ACC112 (cell line): ENCODE data around the gene PTBP3.
A peak's percentile ranks its signal among the peaks of the same experiment; 100 is the strongest.

Source experiments
- H2AFZ ChIP-seq: fragments of 200-600 bp; sonication (generic); one replicate; pipeline ENCODE4 v1.6.0; 2017; ENCODE audit warnings: antibody characterized with exemption, low read length; ENCODE audit not compliant: unreplicated experiment
- H3K27ac ChIP-seq: fragments of 200-600 bp; sonication (generic); 2 replicates; pipeline ENCODE4 v1.5.1; 2014; ENCODE audit warnings: low read depth, mild to moderate bottlenecking, antibody characterized with exemption, low read length, moderate library complexity
- H3K27me3 ChIP-seq: fragments of 200-600 bp; sonication (generic); 2 replicates; pipeline ENCODE4 v1.6.1; 2014; ENCODE audit warnings: mild to moderate bottlenecking, antibody characterized with exemption, low read length, moderate library complexity, mixed read lengths; ENCODE audit not compliant: insufficient read depth
- H3K36me3 ChIP-seq: fragments of 200-600 bp; sonication (generic); 2 replicates; pipeline ENCODE4 v1.6.1; 2016; ENCODE audit warnings: mild to moderate bottlenecking, antibody characterized with exemption, low read length, moderate library complexity, mixed read lengths; ENCODE audit not compliant: insufficient read depth
- H3K4me1 ChIP-seq: fragments of 200-600 bp; sonication (generic); one replicate; pipeline ENCODE4 v1.6.1; 2016; ENCODE audit warnings: low read length, mixed read lengths; ENCODE audit not compliant: insufficient read depth, unreplicated experiment, control insufficient read depth
- H3K4me3 ChIP-seq: fragments of 200-600 bp; sonication (generic); 2 replicates; pipeline ENCODE4 v1.5.1; 2014; ENCODE audit warnings: mild to moderate bottlenecking, low read depth, low read length
- H3K79me2 ChIP-seq: fragments of 200-600 bp; sonication (generic); one replicate; pipeline ENCODE4 v1.6.0; 2016; ENCODE audit warnings: low read length; ENCODE audit not compliant: control insufficient read depth, unreplicated experiment, insufficient read depth

The PTBP3 gene

DNA sequence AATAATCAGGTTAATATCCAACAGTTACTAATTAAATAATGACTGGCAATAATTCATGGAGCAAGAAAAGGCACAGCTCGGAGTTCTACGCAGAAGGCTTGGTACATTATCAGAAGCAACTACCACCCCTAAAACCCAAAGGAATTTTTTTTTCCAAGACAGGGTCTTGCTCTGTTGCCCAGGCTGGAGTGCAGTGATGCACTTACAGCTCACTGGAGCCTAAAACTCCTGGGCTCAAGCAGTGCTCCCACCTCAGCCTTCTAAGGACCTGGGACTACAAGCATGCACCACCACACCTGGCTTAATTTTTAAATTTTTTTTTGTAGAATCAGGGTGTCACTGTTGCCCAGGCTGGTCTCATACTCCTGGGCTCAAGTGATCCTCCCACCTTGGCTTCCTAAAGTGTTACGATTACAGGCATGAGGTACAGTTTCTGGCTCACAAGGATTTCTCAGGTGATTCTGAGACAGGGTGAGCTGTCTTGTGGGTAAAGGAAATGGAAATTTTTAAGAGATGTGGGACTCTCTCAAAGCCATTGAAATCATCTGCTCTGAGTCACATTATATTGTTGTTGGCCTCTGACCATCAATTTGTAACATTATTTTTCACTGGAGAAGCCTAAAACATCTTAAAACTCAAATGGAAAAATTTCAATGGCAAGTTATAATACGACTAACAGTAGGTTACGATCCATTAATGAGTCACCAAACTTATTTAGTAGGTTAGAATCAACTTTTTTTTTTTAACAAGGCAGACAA, 26.8 kb upstream of the PTBP3 start:
- H3K27ac ChIP-seq = peak overlapping the region; percentile 56; the same call in 1 of the 2 replicates
- H3K4me1 ChIP-seq = peaks cover 11% of the 10 kb centered on the region
- no peaks in the 10 kb centered on the region for H3K36me3 ChIP-seq
- no peaks in the 10 kb centered on the region for H3K79me2 ChIP-seq
- no peaks in the 10 kb centered on the region for H3K27me3 ChIP-seq
- no peak overlapping the region; the same call in 1 of the 2 replicates for H3K4me3 ChIP-seq
- H2AFZ ChIP-seq = no peak overlapping the region

DNA sequence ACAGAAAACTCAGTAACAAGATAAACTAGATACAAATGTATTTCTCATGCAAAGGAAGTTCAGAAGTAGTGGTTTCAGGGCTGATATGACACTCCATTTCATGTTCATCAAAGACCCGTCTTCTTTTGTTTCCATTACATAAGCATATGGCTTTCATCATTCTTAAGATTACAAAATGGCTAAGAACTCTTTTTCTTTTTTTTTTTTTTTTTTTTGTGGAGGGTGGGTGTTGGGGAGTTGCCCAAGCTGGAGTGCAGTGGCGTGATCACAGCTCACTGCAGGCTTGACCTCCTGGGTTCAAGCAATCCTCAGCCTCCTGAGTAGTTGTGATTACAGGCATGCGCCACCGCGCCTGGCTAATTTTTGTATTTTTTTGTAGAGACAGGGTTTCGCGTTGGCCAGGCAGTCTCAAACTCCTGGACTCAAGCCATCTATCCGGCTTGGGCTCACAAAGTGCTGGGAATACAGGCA, 22.0 kb upstream of the PTBP3 start:
- H3K4me1 ChIP-seq = peaks cover 7% of the 10 kb centered on the region
- no peak overlapping the region for H3K4me3 ChIP-seq
- no peaks in the 10 kb centered on the region for H3K79me2 ChIP-seq
- no peaks in the 10 kb centered on the region for H3K36me3 ChIP-seq
- no peak overlapping the region for H3K27ac ChIP-seq
- no peaks in the 10 kb centered on the region for H3K27me3 ChIP-seq
- no peak overlapping the region for H2AFZ ChIP-seq

DNA sequence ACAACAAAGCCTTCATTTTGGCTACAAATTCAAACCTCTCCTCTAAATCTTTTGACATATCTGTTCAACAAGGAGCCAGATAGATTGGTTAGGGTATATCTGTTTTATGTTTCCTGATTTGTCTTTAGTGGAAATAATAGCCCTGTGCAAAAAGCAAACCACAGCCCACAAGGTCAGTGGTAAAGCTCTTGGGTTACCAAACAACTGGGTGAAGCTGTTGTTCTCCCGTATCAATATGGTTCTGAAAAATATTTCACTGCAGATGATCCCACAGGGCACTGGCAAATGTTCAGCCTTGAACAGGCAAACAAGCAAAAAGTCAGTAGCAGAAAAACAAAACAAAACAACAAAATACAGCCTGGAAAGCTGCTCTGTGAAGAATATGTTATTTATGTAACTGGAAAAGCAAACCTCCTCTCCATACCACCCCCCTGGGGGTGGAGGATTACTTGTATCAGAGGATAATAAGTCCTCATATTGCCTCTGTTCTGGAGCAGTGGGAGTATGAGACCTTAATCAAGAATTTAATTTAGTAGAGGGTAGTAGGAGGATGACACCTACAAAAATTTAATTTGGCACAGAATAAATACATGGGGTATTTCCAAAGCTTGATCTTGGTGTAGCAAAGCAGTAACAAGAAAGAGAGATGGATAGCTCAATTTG, 20.8 kb upstream of the PTBP3 start:
- no peaks in the 10 kb centered on the region for H3K36me3 ChIP-seq
- H3K27ac ChIP-seq = no peak overlapping the region
- no peaks in the 10 kb centered on the region for H3K27me3 ChIP-seq
- H3K4me1 ChIP-seq = no peaks in the 10 kb centered on the region
- no peak overlapping the region for H3K4me3 ChIP-seq
- H2AFZ ChIP-seq = no peak overlapping the region
- H3K79me2 ChIP-seq = no peaks in the 10 kb centered on the region

DNA sequence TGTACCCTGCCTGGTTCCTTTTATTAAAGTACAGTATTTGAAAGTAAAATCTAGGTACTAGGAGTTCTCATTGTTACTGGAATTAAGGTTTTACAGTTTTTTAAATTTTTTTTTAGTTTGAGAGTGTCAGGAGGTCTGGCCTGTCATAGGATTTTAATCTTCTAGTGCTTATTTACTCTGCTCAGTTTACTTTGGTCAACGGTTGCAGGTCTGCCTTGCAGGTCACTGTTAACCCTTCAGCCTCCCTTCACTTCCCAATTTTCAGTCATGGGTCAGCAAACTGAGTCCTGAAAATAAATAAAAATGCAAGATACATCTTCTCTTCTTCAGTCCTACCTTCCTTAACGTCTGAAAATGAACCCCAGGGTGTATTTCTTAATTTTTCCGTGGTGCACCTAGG, 18.8 kb upstream of the PTBP3 start:
- Histone ChIP-seq H3K4me1 (no peaks in the 10 kb centered on the region), H3K27me3 (no peaks in the 10 kb centered on the region), H3K27ac (no peak overlapping the region), H3K4me3 (no peak overlapping the region), H2AFZ (no peak overlapping the region), H3K36me3 (no peaks in the 10 kb centered on the region), H3K79me2 (no peaks in the 10 kb centered on the region)

DNA sequence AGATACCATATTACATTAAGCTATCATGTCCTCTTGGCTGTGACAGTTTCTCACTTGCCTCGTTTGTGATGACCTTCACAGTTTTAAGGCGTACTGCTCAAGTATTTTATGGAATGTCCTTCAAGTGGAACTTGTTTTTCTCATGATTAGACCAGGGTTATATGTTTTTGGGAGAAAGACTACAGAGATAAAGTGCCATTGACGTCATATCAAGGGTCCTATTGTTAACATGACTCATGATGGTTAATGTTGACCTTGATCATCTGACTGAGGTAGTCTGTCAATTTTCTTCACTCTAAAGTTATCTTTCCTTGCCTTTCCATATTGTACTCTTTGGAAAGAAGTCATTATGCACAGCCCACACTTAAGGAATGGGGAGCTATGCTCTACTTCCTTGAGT, 17.8 kb upstream of the PTBP3 start:
- Histone ChIP-seq H3K36me3 (no peaks in the 10 kb centered on the region), H3K4me3 (no peak overlapping the region), H3K27ac (no peak overlapping the region), H3K79me2 (no peaks in the 10 kb centered on the region), H2AFZ (no peak overlapping the region), H3K4me1 (no peaks in the 10 kb centered on the region), H3K27me3 (no peaks in the 10 kb centered on the region)

DNA sequence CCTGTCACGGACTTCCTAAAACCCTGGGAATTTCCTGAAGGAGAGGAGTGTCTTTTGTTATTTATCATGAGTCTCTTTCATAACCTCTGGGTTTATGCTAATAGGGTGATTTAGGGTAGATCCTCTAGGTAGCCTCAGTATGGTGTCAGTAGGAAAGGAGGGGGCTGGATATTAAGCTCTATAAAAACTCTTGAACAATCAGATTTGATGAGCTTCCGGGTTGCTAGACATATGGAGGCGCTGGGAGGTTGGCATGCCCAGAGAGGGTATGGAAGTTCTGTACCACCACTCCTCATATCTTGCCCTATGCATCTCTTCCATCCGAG, 15.6 kb upstream of the PTBP3 start:
- Histone ChIP-seq H2AFZ (peak overlapping the region; percentile 95), H3K27me3 (no peaks in the 10 kb centered on the region), H3K79me2 (no peaks in the 10 kb centered on the region), H3K4me1 (no peaks in the 10 kb centered on the region), H3K27ac (no peak overlapping the region), H3K36me3 (no peaks in the 10 kb centered on the region), H3K4me3 (peak overlapping the region; percentile 76)

DNA sequence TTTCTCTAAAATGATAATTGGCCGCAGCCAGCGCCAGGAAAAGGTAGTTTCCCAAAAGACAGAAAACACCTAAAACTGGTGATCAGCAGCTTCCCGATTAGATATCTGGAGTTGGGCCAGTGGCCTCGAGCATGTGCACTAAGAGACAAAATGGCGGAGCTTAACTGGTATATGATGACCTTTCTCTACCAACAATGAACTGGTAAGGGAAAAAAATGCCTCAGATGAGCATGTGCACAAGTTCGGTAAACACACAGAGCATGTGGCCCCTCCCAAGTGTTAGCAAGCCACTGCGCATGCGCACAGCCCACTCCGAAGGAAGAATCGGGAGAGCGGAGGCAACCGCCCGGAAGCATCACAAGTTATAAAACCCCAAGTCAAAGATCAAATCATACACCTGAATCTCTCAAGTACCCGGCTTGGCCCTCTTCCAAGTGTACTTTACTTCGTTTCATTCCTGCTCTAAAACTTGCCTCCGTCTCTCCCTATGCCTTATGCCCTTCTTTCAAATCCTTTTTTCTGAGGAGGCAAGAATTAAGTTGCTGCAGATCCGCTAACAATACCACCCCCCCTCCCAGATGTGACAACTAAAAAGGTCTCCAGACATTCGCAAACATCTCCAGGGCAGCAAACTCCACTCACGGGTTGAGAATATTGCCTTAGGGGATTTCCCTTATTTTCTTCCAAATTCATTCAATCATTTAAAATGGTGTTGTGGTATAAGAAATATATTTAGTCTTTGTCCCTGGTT, 15.0 kb upstream of the PTBP3 start:
- Histone ChIP-seq H3K79me2 (no peaks in the 10 kb centered on the region), H3K27ac (no peak overlapping the region), H3K36me3 (no peaks in the 10 kb centered on the region), H2AFZ (peak overlapping the region; percentile 95), H3K4me1 (no peaks in the 10 kb centered on the region), H3K27me3 (no peaks in the 10 kb centered on the region), H3K4me3 (peak overlapping the region; percentile 76)

DNA sequence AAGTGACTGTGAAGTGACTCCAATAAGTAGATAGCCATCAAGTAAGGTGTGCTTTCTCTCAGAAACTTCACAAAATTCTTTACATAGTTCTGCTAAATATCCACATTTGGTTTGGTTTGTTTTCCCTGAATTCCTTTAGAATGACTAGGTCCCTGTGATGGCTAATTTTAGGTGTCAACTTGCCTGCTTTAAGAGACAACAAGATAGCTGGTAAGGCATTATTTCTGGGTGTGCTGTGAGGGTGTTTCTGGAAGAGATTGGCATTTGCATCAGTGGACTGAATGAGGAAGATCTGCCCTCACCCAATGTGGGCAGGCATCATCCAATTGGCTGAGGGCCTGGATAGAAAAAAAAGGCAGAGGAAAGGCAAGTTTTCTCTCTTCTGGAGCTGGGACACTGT, 8.3 kb upstream of the PTBP3 start:
- peak overlapping the region; percentile 71 for H2AFZ ChIP-seq
- no peak overlapping the region for H3K27ac ChIP-seq

DNA sequence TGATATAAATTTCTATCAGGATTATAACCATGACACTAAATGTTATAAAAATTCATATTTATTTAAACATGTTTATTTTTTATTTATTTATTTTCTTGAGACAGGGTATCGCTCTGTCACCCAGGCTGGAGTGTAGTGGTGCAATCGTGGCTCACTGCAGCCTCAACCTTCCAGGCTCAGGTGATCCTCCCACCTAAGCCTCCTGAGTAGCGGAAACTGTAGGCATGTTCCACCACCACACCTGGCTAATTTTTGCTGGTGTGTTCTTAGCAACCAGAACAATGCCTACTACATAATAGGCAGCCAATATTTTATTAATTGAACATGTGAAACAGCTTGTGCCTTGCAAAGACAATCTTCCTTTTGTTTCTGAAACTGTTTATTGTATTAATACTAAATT, 6.5 kb upstream of the PTBP3 start:
- Histone ChIP-seq H3K4me1 (peaks cover 17% of the 10 kb centered on the region), H3K79me2 (no peaks in the 10 kb centered on the region), H2AFZ (no peak overlapping the region), H3K4me3 (no peak overlapping the region), H3K36me3 (no peaks in the 10 kb centered on the region), H3K27ac (no peak overlapping the region), H3K27me3 (no peaks in the 10 kb centered on the region)

More for the DNA sequence above, 8.3 kb upstream of the PTBP3 start:
- Histone ChIP-seq H3K4me1 (peaks cover 17% of the 10 kb centered on the region), H3K27me3 (no peaks in the 10 kb centered on the region), H3K4me3 (no peak overlapping the region), H3K79me2 (no peaks in the 10 kb centered on the region), H3K36me3 (no peaks in the 10 kb centered on the region)

DNA sequence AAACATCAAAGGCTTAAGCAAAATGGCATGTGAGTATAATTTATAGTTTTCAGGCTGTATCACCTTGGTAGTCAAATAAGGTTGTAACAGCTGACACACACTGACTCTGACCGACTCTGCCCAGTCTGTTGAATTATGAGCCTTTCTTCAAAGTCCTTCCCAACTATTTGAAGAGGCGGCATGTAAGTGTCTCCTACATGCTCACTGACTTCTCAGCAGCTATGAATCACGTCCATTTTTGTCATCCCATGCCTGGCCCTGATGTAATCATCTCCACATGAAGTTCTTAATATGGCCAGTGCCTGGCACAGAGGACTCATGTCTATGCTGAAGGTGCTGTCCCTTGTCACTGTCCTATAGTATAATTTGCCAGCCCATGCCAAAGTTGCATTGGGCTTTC, 5.1 kb upstream of the PTBP3 start:
- Histone ChIP-seq H3K4me1 (peaks cover 17% of the 10 kb centered on the region), H2AFZ (peak overlapping the region; percentile 48), H3K27ac (no peak overlapping the region), H3K4me3 (no peak overlapping the region), H3K27me3 (no peaks in the 10 kb centered on the region), H3K79me2 (no peaks in the 10 kb centered on the region), H3K36me3 (no peaks in the 10 kb centered on the region)
